Jurkat, Clone E6-1 (cell line): Measurements from ENCODE around the gene C1orf232.

ENCODE experiments used
- DNase-seq: peaks from one replicate; pipeline ENCODE4 v3.0.0-alpha.2; 2011; ENCODE audit warnings: low read depth, low spot score
- H3K4me3 ChIP-seq: 2 replicates; pipeline ENCODE4 v1.5.1; 2011; ENCODE audit warnings: mild to moderate bottlenecking, low read length, control low read depth, moderate library complexity

Gene C1orf232

GRCh38 chr1:26130695-26131094 lies 38.1 kb downstream of the C1orf232 start:
- DNase-seq: no peak
- no peak overlapping the region for H3K4me3 ChIP-seq

GRCh38 chr1:26129778-26130177 lies 39.0 kb downstream of the C1orf232 start:
- no peak for DNase-seq
- no peak overlapping the region for H3K4me3 ChIP-seq

GRCh38 chr1:26127235-26128163 lies 41.3 kb downstream of the C1orf232 start:
- peak; percentile 42 for DNase-seq
- H3K4me3 ChIP-seq: peak overlapping the region; percentile 5; the same call in 1 of the 2 replicates

GRCh38 chr1:26126321-26127084 lies 42.3 kb downstream of the C1orf232 start:
- peak overlapping the region; percentile 27 for H3K4me3 ChIP-seq
- DNase-seq: peak; percentile 97

GRCh38 chr1:26125946-26126320 lies 42.8 kb downstream of the C1orf232 start:
- DNase-seq: no peak
- H3K4me3 ChIP-seq: peak overlapping the region; percentile 27

GRCh38 chr1:26125382-26125781 lies 43.4 kb downstream of the C1orf232 start:
- no peak for DNase-seq
- no peak overlapping the region for H3K4me3 ChIP-seq

GRCh38 chr1:26124418-26125331 lies 44.1 kb downstream of the C1orf232 start:
- no peak overlapping the region for H3K4me3 ChIP-seq
- DNase-seq: no peak

- DNase-seq: no peak
- no peak overlapping the region for H3K4me3 ChIP-seq
These were observed 45.5 kb downstream of the C1orf232 start for GRCh38 chr1:26122988-26123973.

GRCh38 chr1:26121854-26122773 lies 46.6 kb downstream of the C1orf232 start:
- no peak overlapping the region for H3K4me3 ChIP-seq
- no peak for DNase-seq

- no peak for DNase-seq
- H3K4me3 ChIP-seq: no peak overlapping the region
These were observed 48.7 kb downstream of the C1orf232 start for GRCh38 chr1:26119892-26120608.

GRCh38 chr1:26114165-26114927 lies 54.4 kb downstream of the C1orf232 start:
- no peak for DNase-seq
- no peak overlapping the region for H3K4me3 ChIP-seq
